Activated naive CD4-positive, alpha-beta T cell treated with anti-CD3 and anti-CD28 coated beads, Interleukin-2, amount 50 U/mL, for 16 hours (primary cell): ENCODE results near the gene CLMN.
"Not testable (repeated sequence)": the region's sequence is repeated elsewhere in the genome, so short reads cannot be mapped to it uniquely, and the experiment has no call there.

Source experiments
- DNase-seq: peaks from one replicate; pipeline ENCODE4 v3.0.0-alpha.2; 2020

Gene CLMN

DNA sequence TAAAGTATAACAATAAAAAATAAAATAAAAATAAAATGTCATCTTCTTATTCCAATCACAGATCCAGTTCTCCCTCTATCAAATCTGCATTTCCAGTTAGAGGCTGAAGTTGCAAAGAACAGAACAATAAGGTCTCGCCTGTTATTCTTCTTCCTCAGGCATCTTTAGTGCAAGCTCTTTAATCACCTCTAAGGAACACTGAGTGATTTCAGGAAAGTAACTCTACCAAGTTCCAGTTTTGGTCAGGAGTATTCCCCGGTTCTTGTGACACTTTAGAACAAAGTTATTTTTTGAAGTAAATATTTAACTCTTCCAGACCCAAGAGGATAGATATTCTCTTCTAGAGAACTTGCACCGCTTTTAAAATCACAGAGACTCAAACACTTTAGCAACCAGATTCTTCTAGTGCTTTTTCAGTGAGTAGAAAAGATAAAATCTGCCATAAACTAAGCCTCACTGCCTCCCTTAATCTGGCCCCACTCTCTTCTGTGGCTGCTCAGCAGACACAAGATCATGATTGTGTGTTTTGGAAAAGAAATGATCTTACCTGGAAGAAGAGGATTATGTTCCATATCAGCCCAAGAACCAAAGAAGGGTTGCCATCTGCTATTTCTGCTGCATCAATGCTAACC is 104.5 kb downstream of the CLMN start:
- no peak for DNase-seq

GRCh38 chr14:95213774-95214173 is 105.9 kb downstream of the CLMN start:
- DNase-seq: no peak

DNA sequence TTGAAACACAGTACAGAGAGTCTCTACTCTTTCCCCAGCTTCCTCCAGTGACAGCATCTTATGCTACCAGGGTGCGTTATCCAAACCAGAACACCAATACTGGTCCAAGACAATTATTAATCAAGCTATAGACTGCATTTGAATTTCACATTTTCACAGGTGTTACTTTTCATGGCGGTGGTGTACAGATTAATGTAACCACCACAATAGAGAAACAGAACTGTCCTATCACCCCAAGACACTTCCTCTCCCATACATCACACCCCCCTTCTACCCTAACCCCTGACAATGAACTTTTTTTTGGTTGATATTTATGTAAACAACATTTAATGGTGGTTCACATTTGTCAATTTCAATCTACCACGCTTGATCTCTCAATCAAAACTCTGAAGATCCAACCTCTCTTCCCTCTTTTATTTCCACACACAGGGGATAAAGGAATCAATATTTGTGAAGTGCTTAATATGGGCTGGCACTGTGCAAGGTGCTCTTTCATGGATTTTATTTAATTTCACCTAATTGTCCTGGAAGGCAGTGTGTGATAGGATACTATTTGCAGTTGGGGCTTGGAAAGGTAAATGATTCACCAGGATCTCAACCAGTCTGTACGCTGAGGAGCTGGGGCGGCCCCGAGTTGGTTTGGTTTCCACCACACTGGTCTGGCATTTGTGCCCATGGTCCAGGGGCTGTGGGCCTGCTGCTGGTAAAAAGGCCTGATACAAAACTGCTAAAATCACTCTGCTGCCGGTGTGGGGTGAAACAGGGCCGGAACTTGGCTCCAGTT is 107.8 kb downstream of the CLMN start:
- no peak for DNase-seq

DNA sequence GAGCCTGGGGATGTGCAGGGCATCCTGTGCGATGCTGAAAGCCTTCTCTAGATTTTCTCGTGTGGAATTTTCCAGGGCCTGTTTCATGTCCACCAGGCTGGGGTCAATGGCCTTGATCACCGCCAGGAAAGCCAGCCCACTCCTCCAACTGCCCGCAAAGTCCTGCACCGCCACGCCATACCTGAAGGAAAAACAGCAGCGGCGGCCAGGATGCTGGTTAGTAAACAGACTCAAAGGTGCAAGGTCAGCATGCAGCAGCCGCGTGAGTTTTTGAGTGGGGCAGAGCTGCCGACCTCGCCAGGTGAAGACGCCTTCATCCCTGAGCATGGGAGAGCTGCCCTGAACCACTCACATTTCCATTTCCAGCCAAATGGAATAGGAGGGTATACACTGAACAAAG is 109.0 kb downstream of the CLMN start:
- DNase-seq: no peak

DNA sequence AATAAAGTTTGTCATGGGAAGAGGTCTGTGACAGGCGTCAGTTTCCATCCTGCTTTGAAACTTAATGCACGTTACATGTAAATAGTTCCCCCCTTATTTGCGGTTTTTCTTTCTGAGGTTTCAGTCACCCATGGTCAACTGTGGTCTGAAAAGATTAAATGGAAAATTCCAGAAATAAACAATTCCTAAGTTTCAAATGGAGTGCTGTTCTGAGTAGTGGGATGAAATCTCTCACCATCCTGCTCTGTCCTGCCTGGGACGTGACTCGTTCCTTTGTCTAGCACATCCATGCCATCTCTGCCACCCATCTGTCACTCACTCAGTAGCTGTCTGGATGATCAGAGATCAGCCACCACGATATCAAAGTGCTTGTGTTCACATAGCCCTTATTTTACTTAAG is 111.1 kb downstream of the CLMN start:
- no peak for DNase-seq

GRCh38 chr14:95207475-95208233 is 112.1 kb downstream of the CLMN start:
- DNase-seq: no peak

GRCh38 chr14:95206534-95206933 is 113.2 kb downstream of the CLMN start:
- no peak for DNase-seq

DNA sequence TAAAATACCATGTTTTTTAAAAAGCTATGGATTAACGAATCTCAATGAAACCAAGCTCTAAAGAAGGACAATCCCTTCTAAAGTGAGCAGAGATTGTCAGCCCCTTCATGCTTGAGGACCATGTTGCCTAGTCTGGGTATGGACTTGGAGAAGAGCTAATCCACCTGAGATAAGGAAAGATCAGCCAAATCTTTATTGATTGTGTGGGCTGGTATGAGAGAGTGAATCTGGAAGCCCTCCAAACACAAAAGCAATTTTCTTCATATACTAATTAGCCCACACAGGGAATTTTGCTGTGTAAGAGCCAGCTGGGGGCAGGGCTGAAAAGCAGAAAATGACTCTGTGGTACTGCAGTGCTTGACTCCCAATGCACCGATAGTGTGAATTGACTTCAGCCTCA is 115.0 kb downstream of the CLMN start:
- no peak for DNase-seq

DNA sequence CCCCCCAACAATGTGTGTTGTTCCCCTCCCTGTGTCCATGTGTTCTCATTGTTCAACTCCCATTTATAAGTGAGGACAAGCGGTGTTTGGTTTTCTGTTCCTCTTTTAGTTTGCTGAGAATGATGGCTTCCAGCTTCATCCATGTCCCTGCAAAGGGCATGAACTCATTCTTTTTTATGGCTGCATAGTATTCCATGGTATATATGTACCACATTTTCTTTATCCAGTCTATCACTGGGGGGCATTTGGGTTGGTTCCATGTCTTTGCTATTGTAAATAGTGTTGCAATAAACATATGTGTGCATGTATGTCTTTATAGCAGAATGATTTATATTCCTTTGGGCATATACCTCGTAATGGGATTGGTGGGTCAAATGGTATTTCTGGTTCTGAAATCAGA is 118.0 kb downstream of the CLMN start:
- not testable (repeated sequence) for DNase-seq

- DNase-seq: no peak
Measured at GRCh38 chr14:95200404-95200803, 119.3 kb downstream of the CLMN start.

DNA sequence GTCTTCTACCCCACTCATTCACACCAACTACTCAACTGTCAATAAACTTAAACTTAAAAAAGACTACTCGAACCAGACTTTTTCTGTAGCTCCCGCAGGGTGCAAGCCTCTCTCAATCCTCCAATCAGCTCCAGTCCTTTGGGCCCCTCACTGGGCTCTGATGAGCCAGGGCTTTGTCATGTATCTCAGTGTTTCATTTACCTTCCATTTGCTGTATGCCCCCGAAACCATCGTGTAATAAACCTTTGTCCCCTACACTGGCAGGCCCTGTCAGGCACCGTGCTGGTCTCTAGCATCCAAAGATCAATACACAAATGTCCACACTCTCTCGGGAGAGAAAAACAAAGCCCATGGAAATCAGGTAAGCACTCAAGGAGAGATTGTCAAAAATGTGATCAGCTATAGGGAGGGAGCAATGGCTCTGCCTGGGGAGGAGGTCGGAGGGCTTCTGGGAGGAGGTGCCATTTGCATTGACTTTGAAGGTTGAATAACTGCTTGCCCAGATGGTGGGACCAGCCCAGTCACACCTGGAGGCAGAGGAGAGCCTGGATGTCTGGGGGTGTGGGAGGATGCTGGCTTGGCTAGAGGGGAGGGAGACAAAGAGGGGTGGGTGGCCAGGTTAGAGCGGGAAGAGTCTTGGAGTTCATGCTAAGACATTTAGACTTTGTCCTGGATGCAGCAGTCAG is 120.3 kb downstream of the CLMN start:
- DNase-seq: no peak

DNA sequence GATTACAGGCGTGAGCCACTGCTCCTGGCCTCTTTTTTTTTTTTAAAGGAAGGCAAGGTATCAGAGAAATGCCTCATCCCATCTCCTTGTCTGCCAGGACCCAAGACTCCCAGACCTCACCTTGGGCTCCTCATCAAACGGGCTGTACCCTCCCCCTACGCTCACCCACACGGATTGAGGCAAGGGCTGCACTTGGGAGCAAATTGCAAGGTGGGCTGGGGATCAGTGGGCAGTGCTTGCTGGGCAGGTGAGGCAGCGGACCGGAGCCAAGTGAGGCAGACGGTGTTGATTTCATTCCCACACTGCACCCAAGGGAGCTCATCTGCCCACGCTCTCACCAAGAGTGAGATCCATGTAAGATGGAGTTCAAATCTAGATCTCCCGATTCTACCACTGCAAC is 121.4 kb downstream of the CLMN start:
- DNase-seq: no peak

- DNase-seq: no peak
Measured at GRCh38 chr14:95197551-95197950, 122.2 kb downstream of the CLMN start.

DNA sequence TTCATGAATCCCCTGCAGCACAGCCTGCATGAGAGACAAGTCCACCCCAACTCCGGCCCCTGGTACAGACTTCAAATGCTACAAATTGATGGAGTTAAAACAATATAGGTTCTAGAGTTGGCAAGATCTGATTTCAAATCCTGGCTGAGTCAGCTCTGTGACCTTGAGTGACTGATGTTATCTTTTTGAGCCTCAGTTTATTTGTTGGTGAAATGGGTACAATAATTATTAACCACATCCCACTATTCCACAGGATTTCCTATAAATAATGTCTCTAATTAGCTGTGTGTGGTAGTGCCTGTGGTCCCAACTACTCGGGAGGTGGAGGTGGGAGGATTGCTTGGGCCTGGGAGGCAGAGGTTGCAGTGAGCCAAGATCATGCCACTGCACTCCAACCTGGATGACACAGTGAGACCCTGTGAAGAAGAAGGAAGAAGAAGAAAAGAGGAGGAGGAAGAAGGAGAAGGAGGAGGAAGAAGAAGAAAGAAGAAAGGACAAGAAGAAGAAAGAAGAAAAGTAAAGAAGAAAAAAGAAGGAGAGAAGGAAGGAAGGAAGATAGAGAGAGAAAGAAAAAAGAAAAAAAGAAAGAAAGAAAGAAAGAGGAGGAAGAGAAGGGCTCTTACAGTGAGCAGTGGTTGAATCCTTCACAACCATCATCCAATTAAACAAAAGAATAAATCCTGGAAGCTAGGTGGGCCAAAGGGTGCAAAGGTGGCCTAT is 122.7 kb downstream of the CLMN start:
- no peak for DNase-seq

DNA sequence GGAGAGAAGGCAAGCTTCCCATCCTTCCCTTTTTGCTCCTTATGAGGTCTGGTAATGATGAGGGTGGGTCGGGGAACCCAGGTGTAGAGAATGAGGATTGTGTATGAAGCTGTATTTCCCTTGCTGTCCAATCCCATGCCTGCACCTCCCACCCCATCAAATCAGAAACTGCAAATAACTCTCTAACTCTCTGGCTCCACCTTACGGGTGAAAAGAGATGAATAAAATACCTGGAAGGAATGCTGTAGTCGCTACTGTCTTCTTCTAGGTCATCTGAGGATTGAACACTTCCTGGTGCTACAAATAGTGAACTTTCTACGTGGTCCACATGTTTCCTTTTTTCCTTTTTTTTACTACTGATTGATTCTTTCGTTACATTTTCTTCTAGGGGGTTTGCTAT is 123.4 kb downstream of the CLMN start:
- DNase-seq: no peak

- no peak for DNase-seq
Measured at GRCh38 chr14:95195031-95195430, 124.7 kb downstream of the CLMN start.

DNA sequence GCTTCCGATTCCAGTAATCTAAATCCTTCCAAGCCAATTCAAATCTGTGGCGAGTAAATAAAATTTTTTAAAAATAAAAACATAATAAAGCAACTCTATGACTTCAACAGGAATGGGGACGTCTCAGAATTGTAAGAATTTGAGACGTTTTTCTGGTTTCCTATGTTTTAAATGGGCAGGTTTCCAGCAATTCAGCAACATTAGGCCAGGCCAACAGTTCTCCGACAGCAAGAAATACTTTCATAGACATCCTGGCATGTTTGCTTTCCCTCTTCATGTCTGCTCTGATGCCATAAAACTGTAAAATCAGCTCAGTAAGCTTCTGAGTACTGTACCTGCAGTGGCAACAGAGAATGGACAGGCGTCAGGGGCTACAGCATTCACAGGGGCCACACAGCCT is 126.6 kb downstream of the CLMN start:
- DNase-seq: no peak

- DNase-seq: no peak
Measured at GRCh38 chr14:95192311-95192710, 127.4 kb downstream of the CLMN start.

DNA sequence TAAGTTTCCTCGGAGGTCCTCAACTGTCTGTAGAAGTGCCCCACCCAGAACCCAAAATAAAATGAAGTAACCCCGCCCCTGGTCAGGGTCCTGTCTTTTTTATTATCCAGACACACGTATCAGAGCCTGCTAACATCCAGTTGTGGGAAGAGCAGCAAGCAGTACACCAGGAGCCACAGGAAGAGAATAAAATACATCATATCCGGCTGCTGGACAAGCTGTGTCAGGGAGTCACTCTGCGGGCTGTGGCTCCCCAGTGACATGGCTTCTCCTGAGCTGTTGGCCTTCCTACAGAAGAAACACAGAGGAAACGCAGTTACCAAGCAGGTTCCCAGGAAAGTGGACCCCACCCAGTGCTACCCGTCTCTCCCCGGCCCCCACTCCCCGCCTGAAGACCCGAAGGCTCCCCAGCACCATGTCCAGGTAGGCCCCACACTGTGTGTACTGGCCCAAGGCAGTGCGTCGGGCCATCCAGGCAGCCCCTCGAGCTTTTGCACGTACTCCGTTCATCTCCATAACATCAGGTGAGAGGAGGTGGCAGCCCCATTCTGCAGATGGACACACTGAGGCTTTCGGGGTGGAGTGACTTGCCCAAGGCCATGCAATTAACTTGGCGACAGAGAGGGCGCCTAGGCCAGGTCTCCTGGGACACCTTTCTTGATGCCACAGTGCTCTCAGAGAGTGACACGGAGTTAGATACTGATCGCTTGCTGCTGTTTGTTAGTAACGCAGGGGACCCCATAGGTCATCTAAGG is 128.1 kb downstream of the CLMN start:
- DNase-seq: no peak

DNA sequence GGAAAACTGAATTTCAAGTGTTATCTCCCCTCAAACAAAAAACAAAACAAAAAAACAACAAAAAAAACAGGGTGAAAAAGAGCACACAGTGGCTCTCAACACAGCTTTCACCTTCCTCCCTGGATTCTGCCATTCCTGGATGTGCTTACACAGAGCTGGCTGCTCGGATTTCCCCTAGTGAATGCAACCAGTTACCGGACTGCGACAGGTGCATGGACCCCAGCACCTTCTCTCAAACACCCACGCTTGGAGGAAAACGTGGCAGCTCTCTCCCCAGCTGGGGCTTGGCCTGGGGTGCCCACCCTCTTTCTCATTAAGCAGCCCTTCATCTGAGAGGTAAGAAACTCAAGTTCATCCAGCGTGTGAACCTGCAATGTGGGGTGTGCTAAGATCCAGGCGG is 128.9 kb downstream of the CLMN start:
- DNase-seq: no peak

DNA sequence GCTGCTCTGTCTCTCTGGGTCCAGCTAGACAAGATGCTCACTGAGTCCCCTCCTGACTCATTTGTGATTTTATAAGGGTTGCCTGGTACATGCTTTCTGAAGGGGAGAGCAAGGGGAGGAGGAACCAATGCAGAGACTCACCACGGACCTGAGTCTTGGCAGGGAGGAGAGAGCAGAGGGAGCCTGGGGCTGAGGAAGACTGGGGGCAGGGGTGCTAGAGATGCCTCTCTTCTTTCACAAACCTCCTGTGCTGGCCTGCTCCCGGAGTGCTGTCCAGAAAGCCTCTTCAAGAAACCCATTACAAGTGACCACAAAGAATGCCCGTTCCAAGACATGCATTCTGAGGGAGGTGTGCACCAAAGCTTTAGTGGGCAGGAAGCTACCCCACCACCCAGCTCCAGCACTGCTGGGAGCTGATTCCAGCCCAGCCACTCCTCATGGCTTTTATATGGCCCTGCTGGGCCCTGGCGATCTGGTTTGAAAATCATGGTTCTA is 129.3 kb downstream of the CLMN start:
- no peak for DNase-seq
